Central memory CD8-positive, alpha-beta T cell (primary cell): ENCODE measurements around the gene SOAT1.

Source experiments
- ATAC-seq: fragments of 150-1000 bp; cut with Tn5 transposase; replicated peaks from 2 replicates; pipeline ENCODE4 v1.10.0; 2022; ENCODE audit warnings: mild to moderate bottlenecking, moderate FRiP score, moderate number of reproducible peaks; ENCODE audit not compliant: poor library complexity, severe bottlenecking; ENCODE audit errors: extremely low read depth
- DNase-seq, 2 donors: peaks; one replicate each; pipeline ENCODE4 v3.0.0; 2021; ENCODE audit warnings: low spot score in 2 of 2
- H3K27ac Mint-ChIP-seq: one replicate; pipeline ENCODE4 v1.8.0; 2022; ENCODE audit warnings: low read depth, mild to moderate bottlenecking, moderate library complexity, mixed read lengths
- H3K27me3 Mint-ChIP-seq: one replicate; pipeline ENCODE4 v1.8.0; 2022; ENCODE audit warnings: mixed read lengths
- H3K36me3 Mint-ChIP-seq: one replicate; pipeline ENCODE4 v1.8.0; 2022; ENCODE audit warnings: mild to moderate bottlenecking, moderate library complexity, mixed read lengths; ENCODE audit not compliant: insufficient read depth
- H3K4me1 Mint-ChIP-seq: one replicate; pipeline ENCODE4 v1.8.0; 2022; ENCODE audit warnings: mixed read lengths
- H3K4me3 Mint-ChIP-seq: one replicate; pipeline ENCODE4 v1.8.0; 2022; ENCODE audit warnings: mild to moderate bottlenecking, moderate library complexity, mixed read lengths
- H3K9me3 Mint-ChIP-seq: one replicate; pipeline ENCODE4 v1.8.0; 2022; ENCODE audit warnings: mixed read lengths

SOAT1 gene

GRCh38 chr1:179287946-179288345 is 5.7 kb upstream of the SOAT1 start:
- Mint-ChIP-seq H3K9me3 (no peaks in the 10 kb centered on the region), H3K4me3 (no peak overlapping the region), H3K27ac (no peak overlapping the region), H3K36me3 (no peaks in the 10 kb centered on the region), H3K4me1 (no peaks in the 10 kb centered on the region), H3K27me3 (no peaks in the 10 kb centered on the region)
- no peak for ATAC-seq
- no peak for DNase-seq

GRCh38 chr1:179288977-179289376 is 4.6 kb upstream of the SOAT1 start:
- Mint-ChIP-seq H3K4me1 (peaks cover 5% of the 10 kb centered on the region), H3K36me3 (peaks cover 4% of the 10 kb centered on the region), H3K4me3 (no peak overlapping the region), H3K9me3 (no peaks in the 10 kb centered on the region), H3K27me3 (no peaks in the 10 kb centered on the region), H3K27ac (no peak overlapping the region)
- ATAC-seq (no peak), DNase-seq (no peak)

- no peak for ATAC-seq
- no peaks in the 10 kb centered on the region for H3K9me3 Mint-ChIP-seq
- DNase-seq = no peak
- peak overlapping the region; percentile 85 for H3K4me3 Mint-ChIP-seq
- peaks cover 15% of the 10 kb centered on the region for H3K36me3 Mint-ChIP-seq
- H3K27me3 Mint-ChIP-seq = no peaks in the 10 kb centered on the region
- H3K27ac Mint-ChIP-seq = peak overlapping the region; percentile 81
- peaks cover 41% of the 10 kb centered on the region for H3K4me1 Mint-ChIP-seq
Measured at GRCh38 chr1:179295164-179295755, 1.7 kb downstream of the SOAT1 start.

GRCh38 chr1:179296356-179297104 is 2.9 kb downstream of the SOAT1 start:
- Mint-ChIP-seq H3K27me3 (no peaks in the 10 kb centered on the region), H3K9me3 (no peaks in the 10 kb centered on the region), H3K4me3 (no peak overlapping the region), H3K27ac (peak overlapping the region; percentile 77), H3K4me1 (peaks cover 48% of the 10 kb centered on the region), H3K36me3 (peaks cover 15% of the 10 kb centered on the region)
- ATAC-seq (no peak), DNase-seq (no peak)

GRCh38 chr1:179297105-179297378 is 3.4 kb downstream of the SOAT1 start:
- ATAC-seq (no peak), DNase-seq (no peak)
- H3K4me1 Mint-ChIP-seq = peaks cover 53% of the 10 kb centered on the region
- H3K36me3 Mint-ChIP-seq = peaks cover 15% of the 10 kb centered on the region
- no peaks in the 10 kb centered on the region for H3K27me3 Mint-ChIP-seq
- no peak overlapping the region for H3K4me3 Mint-ChIP-seq
- H3K9me3 Mint-ChIP-seq = no peaks in the 10 kb centered on the region
- H3K27ac Mint-ChIP-seq = peak overlapping the region; percentile 77

GRCh38 chr1:179298952-179299351 is 5.4 kb downstream of the SOAT1 start:
- peak overlapping the region; percentile 0 for H3K27ac Mint-ChIP-seq
- peaks cover 21% of the 10 kb centered on the region for H3K36me3 Mint-ChIP-seq
- H3K4me1 Mint-ChIP-seq = peaks cover 54% of the 10 kb centered on the region
- no peaks in the 10 kb centered on the region for H3K9me3 Mint-ChIP-seq
- DNase-seq (peak in 1 of 2 donors; percentile 41), ATAC-seq (peak; percentile 84)
- no peaks in the 10 kb centered on the region for H3K27me3 Mint-ChIP-seq
- peak overlapping the region; percentile 10 for H3K4me3 Mint-ChIP-seq

- peaks cover 23% of the 10 kb centered on the region for H3K36me3 Mint-ChIP-seq
- no peaks in the 10 kb centered on the region for H3K27me3 Mint-ChIP-seq
- no peaks in the 10 kb centered on the region for H3K9me3 Mint-ChIP-seq
- H3K27ac Mint-ChIP-seq = peak overlapping the region; percentile 89
- H3K4me3 Mint-ChIP-seq = peak overlapping the region; percentile 49
- ATAC-seq (no peak), DNase-seq (no peak)
- peaks cover 60% of the 10 kb centered on the region for H3K4me1 Mint-ChIP-seq
Measured at GRCh38 chr1:179300112-179300511, 6.5 kb downstream of the SOAT1 start.

- H3K4me1 Mint-ChIP-seq = peaks cover 58% of the 10 kb centered on the region
- no peak overlapping the region for H3K4me3 Mint-ChIP-seq
- H3K36me3 Mint-ChIP-seq = peaks cover 30% of the 10 kb centered on the region
- no peak overlapping the region for H3K27ac Mint-ChIP-seq
- no peaks in the 10 kb centered on the region for H3K27me3 Mint-ChIP-seq
- ATAC-seq = no peak
- DNase-seq = no peak
- no peaks in the 10 kb centered on the region for H3K9me3 Mint-ChIP-seq
Measured at GRCh38 chr1:179302070-179302469, 8.5 kb downstream of the SOAT1 start.

GRCh38 chr1:179303200-179303785 is 9.7 kb downstream of the SOAT1 start:
- ATAC-seq (no peak), DNase-seq (no peak)
- Mint-ChIP-seq H3K36me3 (peaks cover 40% of the 10 kb centered on the region), H3K27ac (no peak overlapping the region), H3K27me3 (no peaks in the 10 kb centered on the region), H3K9me3 (no peaks in the 10 kb centered on the region), H3K4me1 (peaks cover 54% of the 10 kb centered on the region), H3K4me3 (no peak overlapping the region)

- no peak for ATAC-seq
- Mint-ChIP-seq H3K9me3 (no peaks in the 10 kb centered on the region), H3K27me3 (no peaks in the 10 kb centered on the region), H3K36me3 (peaks cover 42% of the 10 kb centered on the region), H3K27ac (peak overlapping the region; percentile 1), H3K4me1 (peaks cover 40% of the 10 kb centered on the region), H3K4me3 (no peak overlapping the region)
- DNase-seq = no peak
Measured at GRCh38 chr1:179305450-179305849, 11.9 kb downstream of the SOAT1 start.

- Mint-ChIP-seq H3K27me3 (no peaks in the 10 kb centered on the region), H3K4me3 (no peak overlapping the region)
- ATAC-seq = no peak
Measured at GRCh38 chr1:179310291-179310690, 16.7 kb downstream of the SOAT1 start.

GRCh38 chr1:179310721-179311120 is 17.1 kb downstream of the SOAT1 start:
- ATAC-seq = no peak
- no peak overlapping the region for H3K27ac Mint-ChIP-seq
- no peak for DNase-seq
- H3K9me3 Mint-ChIP-seq = no peaks in the 10 kb centered on the region
- H3K4me1 Mint-ChIP-seq = peaks cover 32% of the 10 kb centered on the region
- peaks cover 47% of the 10 kb centered on the region for H3K36me3 Mint-ChIP-seq
- H3K27me3 Mint-ChIP-seq = no peaks in the 10 kb centered on the region
- H3K4me3 Mint-ChIP-seq = no peak overlapping the region

More at GRCh38 chr1:179310291-179310690, 16.7 kb downstream of the SOAT1 start:
- H3K27ac Mint-ChIP-seq = no peak overlapping the region
- DNase-seq = no peak
- peaks cover 36% of the 10 kb centered on the region for H3K4me1 Mint-ChIP-seq
- H3K36me3 Mint-ChIP-seq = peaks cover 47% of the 10 kb centered on the region
- H3K9me3 Mint-ChIP-seq = no peaks in the 10 kb centered on the region

GRCh38 chr1:179311149-179311700 is 17.6 kb downstream of the SOAT1 start:
- Mint-ChIP-seq H3K27me3 (no peaks in the 10 kb centered on the region), H3K36me3 (peaks cover 46% of the 10 kb centered on the region), H3K9me3 (no peaks in the 10 kb centered on the region), H3K4me1 (peaks cover 32% of the 10 kb centered on the region), H3K4me3 (no peak overlapping the region), H3K27ac (peak overlapping the region; percentile 30)
- ATAC-seq (no peak), DNase-seq (no peak)
